Right ventricle myocardium superior (tissue), 1 donor: ENCODE results near the gene CEMIP. TPM values are rescaled to one million over a fixed set of nuclear protein-coding genes. Genes with fewer than 3 reads are reported as not detected.

Source experiments
- ATAC-seq: fragments of 200-7000 bp; cut with Tn5 transposase; one replicate; pipeline ENCODE4 v1.9.1; 2020; ENCODE audit warnings: mild to moderate bottlenecking; ENCODE audit not compliant: poor library complexity
- DNase-seq: peaks from one replicate; pipeline ENCODE4 v3.0.0-alpha.2; 2020
- intact Hi-C: fragments of 100-400 bp; cut with DNase I; formaldehyde crosslinking; loops from one replicate; pipeline ENCODE4 v1.11.2; 2022
- total RNA-seq: library from RNA; stranded (reverse); fragmentation: NEBNext Ultra II Directional; extraction: Animal tissue kit (Norgen Biotek cat#: 25700); gene quantifications from one replicate; pipeline ENCODE4 v1.2.1, GENCODE V29; 2021
- donor health status: DM: no; HTN: yes; CAD: no; lungs with severe emphysema.

CEMIP gene
- total RNA-seq, 1 donor from 2014 or later, result not detected

DNA sequence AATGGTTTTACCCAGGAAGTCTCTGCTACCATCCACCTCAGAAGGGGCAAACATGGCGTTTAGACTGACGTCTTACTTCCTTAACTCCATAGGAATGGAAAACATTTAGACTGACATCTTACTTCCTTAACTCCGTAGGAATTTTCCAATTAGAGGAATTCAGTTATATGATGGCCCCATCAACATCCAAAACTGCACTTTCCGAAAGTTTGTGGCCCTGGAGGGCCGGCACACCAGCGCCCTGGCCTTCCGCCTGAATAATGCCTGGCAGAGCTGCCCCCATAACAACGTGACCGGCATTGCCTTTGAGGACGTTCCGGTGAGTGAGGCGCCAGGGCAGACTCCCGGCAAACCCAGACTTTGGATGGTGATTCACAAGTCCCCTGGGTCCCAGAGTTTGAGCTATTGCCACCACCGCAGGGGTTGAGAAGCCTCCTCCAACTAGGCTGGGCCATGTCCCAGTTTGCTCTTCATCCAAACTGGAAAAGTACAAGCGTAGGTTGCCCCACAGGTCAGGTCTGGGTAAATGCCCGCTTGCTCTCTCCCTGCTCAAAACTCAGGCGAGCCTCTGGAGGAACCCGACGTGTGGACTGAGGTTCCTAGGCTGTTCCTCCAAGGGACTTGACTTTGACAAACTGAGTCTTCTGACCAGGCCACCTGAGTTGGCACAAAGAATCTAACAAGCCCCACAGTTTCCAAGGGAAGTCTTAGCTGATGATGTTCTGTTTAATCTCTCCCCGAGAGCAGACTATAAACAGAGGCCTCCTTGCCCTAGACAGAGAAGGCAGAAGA is 152.7 kb downstream of the CEMIP start:
- DNase-seq (no peak), ATAC-seq (no peak)
- intact Hi-C loops, result no loop called here

DNA sequence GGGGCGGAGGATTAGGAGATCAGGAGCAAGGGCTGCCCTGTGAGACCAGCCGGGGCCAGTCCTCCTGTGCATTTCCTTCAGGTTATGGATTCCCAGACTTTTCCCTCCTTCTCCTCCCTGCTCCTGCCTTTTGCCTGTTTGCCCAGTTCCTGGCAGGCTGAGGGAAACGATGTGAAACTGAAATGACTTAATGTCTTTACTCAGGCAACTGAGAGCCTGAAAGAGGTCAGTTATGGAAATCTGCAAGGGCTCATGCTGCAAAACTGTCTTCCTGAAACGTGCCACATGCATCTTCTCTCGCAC is 153.3 kb downstream of the CEMIP start:
- DNase-seq (no peak), ATAC-seq (no peak)
- intact Hi-C loops, result no loop called here

DNA sequence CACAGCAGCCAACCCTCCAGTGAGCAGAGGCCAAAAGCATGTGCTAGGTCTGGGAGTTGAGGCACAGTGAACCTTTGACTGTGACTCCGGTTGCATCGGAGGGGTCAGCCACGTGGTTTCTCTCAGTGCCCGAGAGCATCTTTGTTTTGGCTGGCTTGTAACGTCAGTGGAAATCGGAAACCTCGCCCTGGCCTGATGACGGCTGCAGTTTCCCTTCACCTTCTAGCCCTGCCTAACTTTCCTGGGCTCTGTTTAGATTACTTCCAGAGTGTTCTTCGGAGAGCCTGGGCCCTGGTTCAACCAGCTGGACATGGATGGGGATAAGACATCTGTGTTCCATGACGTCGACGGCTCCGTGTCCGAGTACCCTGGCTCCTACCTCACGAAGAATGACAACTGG is 153.8 kb downstream of the CEMIP start:
- intact Hi-C loops, result no loop called here
- ATAC-seq (peak; percentile 66), DNase-seq (peak; percentile 56)

DNA sequence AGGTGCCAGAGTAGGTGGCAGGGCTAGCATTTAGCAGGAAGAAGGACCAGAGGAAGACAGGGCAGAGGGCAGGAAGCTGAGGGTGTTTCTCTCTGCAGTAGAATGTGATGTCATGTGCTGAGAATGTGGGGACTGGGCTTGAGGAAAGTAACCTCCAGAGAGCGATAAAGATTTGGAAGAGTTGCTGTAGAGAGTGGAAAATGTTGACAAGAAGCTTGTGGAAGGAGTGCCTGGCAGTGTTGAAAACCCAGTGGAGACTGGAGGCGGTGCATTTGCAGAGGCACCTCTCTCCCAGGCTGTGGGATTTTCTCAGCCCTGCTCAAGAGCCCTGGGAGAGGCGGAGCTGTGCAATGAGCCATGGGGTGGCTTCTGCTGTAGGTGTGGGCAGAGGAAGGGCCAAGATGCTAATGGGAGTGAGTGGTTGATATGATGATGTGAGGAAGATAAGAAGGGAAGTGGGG is 155.6 kb downstream of the CEMIP start:
- DNase-seq (no peak), ATAC-seq (peak; percentile 44)
- intact Hi-C loops, result no loop called here

DNA sequence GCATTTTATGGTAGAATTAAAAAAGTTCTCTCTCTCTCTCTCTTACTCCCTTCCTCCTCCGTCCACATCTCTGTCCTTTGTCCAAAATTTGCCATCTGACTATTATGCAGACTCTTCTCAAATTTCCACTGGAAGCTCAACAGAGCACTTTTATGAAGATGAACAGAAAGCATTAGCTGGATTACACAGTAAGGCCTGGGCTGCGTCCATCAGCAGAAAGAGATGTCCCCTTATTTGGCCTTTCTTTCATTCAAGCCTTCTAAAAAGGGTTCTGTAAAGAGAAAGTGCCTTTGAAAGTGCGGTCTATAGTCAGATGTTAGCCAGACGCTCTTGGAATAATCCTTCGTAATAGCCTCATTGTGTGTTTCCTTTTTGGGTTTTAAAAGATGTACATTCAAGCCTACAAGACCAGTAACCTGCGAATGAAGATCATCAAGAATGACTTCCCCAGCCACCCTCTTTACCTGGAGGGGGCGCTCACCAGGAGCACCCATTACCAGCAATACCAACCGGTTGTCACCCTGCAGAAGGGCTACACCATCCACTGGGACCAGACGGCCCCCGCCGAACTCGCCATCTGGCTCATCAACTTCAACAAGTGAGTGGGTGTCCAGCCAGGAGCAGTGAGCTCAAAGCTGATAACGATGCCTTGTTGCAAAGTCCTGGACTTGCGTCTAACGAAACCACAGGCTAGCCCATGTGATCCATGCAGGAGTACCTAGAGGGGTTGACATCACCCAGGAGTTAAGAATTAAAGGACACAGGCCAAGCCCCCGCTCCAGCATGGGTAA is 157.3 kb downstream of the CEMIP start:
- ATAC-seq (no peak), DNase-seq (no peak)
- intact Hi-C loops, result no loop called here

DNA sequence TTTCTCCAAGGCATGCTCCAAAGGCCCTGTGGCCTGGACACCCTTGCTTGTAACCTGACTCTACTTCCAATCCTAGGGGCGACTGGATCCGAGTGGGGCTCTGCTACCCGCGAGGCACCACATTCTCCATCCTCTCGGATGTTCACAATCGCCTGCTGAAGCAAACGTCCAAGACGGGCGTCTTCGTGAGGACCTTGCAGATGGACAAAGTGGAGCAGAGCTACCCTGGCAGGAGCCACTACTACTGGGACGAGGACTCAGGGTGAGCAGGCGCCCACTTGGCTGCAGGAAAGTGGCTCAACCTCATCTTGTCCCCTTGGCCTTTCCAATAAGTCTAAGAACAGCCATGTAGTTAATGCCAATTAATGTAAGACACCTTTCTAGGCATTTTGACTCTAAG is 158.5 kb downstream of the CEMIP start:
- DNase-seq (no peak), ATAC-seq (no peak)
- intact Hi-C loops, result no loop called here

DNA sequence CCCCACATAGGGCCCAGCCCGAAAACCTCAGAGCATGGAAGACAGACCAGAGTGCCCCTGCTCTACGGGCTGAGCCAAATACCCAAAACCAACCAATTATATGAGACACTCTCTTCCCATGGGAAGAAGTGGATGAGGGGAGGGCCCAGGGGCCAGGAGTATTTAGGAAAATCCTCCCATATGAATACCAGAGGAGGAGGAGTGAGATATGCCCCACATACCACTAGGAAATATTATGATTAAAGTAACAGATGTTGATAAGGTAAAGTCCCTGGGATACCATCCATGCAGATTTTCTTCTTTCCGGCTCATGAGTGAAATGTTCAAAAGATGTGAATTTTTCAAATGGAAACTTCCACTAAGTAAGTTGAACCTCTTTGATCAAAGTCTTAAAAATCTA is 160.0 kb downstream of the CEMIP start:
- intact Hi-C loops, result no loop called here
- no peak for ATAC-seq
- no peak for DNase-seq

DNA sequence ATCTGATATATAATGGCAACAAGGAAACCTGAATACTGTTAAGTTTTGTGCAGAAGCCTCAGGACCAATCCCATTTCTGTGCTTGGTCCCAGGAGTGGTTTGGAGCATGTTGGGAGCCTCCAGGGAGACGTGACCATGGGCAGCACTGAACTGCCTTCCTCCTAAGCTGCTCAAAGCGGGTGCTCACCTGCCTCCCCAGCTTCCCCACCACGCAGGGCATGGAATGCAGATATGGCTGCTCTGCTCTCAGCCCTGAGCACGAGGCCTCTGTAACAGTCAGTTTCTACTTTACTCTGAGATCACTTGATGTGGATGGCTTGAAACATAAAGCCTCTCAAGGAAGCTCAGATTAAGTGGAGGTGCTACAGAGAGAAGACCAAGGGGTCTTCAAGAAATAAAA is 161.2 kb downstream of the CEMIP start:
- ATAC-seq (no peak), DNase-seq (no peak)
- intact Hi-C loops, result no loop called here

DNA sequence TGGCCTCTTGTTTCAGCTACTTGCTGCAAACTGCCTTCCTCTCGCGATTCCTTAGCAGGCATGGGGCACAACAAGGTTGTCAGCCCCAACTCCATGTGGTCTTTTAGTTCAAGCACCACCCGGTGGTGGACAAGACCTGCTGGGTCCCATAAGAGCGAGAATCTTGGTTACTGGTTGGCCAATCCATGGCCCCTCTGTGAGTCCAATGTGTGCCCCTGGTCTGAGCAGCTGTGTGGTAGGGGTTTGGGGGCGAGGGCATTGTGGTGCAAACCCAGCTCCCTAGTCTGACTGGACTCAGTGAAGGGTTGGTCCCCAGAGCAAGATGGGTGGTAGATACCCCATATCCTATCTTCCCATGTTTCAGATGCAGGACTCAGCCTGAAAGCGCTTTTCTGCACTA is 161.7 kb downstream of the CEMIP start:
- DNase-seq (no peak), ATAC-seq (no peak)
- intact Hi-C loops, result no loop called here

DNA sequence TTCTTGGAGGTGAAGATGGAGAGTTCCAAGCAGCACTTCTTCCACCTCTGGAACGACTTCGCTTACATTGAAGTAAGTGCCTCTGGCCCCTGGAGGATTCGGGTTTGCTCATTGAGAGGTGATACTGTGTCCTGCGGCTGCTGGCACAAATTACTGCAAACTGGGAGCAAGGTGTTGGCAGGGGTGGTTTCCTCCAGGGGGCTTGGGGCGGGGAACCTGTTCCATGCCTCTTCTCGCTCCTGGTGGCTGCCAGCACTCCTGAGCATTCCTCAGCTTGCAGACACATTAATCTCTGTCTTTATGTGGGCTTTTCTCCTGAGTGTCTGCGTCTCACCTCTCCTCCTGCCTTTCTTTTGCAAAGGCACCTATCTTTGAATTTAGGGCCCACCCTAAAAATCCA is 163.1 kb downstream of the CEMIP start:
- DNase-seq (no peak), ATAC-seq (no peak)
- intact Hi-C loops, result no loop called here

DNA sequence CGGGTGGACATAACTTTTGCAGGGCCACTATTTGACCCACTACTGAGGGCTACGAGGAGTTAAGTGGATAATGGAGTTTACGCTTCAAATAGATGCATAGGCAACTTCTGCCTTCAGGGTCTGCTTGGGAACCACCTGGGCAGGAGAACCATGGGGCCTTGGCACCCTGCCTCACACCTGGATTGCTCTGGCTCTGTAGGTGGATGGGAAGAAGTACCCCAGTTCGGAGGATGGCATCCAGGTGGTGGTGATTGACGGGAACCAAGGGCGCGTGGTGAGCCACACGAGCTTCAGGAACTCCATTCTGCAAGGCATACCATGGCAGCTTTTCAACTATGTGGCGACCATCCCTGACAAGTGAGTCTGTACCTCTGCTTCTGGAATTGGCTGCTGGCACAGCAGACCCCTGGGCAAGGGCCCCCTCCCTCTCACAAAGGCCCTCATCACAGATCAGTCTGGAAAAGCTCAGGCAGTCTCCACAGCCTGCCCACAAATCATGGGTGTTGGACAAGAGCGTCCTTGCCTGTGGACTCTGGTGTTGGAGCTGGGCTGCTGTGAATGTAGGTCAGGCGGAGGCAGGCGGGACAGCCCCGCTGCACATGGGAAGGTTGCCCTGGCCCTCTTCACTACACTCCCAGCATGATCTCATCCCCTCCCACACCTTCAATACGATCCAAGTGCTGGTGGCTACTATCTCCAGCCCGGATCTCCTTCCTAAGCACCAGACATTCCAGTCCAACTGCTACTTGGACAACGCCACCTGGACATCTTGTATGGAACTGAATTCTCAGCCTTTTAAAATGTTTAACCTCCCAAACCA is 163.8 kb downstream of the CEMIP start:
- intact Hi-C loops, result no loop called here
- ATAC-seq (peak; percentile 80), DNase-seq (peak; percentile 51)

DNA sequence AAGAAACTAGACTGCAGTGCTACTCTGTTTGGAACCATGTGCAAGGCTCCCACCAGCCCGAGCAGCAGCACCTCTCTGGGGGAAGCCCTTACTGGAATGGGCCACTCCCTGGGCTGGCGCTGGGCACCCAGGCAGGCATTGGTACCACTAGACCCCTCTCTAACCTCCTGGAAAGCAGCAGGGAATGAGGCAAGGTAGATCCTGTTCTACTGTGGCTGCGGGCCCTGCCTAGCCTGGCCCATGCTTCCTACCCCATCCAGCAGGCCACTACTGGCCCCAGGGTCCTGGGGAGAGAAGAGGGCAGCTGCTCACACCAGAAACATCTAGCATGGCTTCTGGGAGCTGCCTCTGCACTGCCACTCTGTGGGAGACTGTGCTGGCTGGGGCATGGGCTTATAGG is 165.6 kb downstream of the CEMIP start:
- no peak for ATAC-seq
- DNase-seq, result no peak
- intact Hi-C loops, result no loop called here

DNA sequence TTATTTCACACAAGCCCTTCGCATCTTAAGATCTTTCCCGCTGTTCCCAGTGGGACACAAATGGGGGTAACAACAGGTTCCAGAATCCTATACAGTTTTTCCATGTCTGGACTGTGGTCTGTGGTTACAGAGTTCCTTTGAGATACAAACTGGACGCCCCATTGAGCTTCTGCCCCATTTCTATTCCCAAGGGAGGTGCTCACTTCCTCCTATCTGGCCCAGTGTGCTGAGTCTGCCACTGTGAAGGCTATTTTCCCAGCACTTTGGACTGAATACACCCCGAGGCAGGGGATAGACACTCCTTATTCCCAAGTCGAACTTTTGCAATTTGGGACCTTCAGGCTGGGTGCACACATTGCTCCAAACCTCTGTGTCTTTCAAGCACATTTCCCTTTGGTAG is 166.4 kb downstream of the CEMIP start:
- intact Hi-C loops, result no loop called here
- DNase-seq (no peak), ATAC-seq (no peak)

DNA sequence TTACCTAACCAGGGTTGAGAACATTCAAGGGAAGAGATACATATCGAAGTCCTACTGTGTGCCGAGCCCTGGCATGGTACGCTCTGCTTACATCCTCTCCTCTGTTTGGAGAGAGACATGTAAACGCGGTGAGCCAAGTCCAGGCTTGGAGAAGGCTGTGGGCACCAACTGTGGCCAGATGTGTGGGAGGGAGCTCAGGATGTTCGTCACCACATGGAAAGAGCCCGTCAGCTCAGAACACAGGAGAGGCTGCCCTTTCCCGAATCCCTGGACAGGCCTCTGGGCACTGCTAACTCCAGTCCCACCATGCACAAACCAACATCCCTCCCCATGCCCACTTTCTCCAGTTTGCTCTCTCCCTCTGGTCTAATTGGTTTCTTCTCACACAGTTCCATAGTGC is 167.4 kb downstream of the CEMIP start:
- ATAC-seq (no peak), DNase-seq (no peak)
- intact Hi-C loops, result no loop called here

DNA sequence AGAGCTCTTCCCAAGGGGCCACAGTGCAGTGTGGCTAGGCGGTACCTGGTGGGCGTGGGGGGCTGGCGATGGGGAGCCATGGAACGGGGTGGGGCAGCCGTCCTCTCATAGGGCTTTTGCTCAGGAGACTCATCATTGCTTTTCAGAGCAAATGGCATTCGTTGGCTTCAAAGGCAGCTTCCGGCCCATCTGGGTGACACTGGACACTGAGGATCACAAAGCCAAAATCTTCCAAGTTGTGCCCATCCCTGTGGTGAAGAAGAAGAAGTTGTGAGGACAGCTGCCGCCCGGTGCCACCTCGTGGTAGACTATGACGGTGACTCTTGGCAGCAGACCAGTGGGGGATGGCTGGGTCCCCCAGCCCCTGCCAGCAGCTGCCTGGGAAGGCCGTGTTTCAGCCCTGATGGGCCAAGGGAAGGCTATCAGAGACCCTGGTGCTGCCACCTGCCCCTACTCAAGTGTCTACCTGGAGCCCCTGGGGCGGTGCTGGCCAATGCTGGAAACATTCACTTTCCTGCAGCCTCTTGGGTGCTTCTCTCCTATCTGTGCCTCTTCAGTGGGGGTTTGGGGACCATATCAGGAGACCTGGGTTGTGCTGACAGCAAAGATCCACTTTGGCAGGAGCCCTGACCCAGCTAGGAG is 169.6 kb downstream of the CEMIP start:
- DNase-seq (no peak), ATAC-seq (no peak)
- intact Hi-C loops, result no loop called here

DNA sequence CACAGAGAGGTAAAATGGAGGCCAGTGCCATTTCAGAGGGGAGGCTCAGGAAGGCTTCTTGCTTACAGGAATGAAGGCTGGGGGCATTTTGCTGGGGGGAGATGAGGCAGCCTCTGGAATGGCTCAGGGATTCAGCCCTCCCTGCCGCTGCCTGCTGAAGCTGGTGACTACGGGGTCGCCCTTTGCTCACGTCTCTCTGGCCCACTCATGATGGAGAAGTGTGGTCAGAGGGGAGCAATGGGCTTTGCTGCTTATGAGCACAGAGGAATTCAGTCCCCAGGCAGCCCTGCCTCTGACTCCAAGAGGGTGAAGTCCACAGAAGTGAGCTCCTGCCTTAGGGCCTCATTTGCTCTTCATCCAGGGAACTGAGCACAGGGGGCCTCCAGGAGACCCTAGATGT is 170.6 kb downstream of the CEMIP start:
- DNase-seq (no peak), ATAC-seq (no peak)
- intact Hi-C loops, result no loop called here

DNA sequence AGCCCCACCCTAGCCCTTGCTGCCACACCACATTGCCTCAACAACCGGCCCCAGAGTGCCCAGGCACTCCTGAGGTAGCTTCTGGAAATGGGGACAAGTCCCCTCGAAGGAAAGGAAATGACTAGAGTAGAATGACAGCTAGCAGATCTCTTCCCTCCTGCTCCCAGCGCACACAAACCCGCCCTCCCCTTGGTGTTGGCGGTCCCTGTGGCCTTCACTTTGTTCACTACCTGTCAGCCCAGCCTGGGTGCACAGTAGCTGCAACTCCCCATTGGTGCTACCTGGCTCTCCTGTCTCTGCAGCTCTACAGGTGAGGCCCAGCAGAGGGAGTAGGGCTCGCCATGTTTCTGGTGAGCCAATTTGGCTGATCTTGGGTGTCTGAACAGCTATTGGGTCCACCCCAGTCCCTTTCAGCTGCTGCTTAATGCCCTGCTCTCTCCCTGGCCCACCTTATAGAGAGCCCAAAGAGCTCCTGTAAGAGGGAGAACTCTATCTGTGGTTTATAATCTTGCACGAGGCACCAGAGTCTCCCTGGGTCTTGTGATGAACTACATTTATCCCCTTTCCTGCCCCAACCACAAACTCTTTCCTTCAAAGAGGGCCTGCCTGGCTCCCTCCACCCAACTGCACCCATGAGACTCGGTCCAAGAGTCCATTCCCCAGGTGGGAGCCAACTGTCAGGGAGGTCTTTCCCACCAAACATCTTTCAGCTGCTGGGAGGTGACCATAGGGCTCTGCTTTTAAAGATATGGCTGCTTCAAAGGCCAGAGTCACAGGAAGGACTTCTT is 171.3 kb downstream of the CEMIP start:
- ATAC-seq (no peak), DNase-seq (no peak)
- intact Hi-C loops, result no loop called here

DNA sequence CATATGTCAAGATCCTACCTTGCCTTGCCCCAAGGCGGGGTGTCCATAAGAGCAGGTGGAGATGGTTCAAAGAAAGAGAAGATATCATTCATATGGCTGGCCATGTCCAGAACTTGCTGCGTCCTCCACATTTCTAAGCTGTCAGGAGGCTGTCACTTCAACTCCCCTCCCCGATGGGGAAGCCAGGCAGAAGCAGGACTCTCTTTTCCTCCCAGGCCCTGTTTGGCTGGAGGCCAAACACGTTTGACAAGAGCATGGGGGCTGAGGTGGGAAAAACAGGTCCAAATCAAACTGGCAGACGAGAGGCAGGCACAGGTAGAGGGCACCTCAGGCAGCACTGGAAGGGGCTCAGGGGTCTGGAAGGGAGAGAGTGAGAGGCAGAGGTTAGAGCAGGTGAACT is 172.8 kb downstream of the CEMIP start:
- no peak for DNase-seq
- intact Hi-C loops, result no loop called here
- no peak for ATAC-seq
